ENCODE data around the gene TTLL11.

- TF ChIP-seq, protein P1, sequence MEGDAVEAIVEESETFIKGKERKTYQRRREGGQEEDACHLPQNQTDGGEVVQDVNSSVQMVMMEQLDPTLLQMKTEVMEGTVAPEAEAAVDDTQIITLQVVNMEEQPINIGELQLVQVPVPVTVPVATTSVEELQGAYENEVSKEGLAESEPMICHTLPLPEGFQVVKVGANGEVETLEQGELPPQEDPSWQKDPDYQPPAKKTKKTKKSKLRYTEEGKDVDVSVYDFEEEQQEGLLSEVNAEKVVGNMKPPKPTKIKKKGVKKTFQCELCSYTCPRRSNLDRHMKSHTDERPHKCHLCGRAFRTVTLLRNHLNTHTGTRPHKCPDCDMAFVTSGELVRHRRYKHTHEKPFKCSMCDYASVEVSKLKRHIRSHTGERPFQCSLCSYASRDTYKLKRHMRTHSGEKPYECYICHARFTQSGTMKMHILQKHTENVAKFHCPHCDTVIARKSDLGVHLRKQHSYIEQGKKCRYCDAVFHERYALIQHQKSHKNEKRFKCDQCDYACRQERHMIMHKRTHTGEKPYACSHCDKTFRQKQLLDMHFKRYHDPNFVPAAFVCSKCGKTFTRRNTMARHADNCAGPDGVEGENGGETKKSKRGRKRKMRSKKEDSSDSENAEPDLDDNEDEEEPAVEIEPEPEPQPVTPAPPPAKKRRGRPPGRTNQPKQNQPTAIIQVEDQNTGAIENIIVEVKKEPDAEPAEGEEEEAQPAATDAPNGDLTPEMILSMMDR (IDR thresholded peaks at IDR 0.05) = no peak
- TF ChIP-seq POLR2A (IDR thresholded peaks at IDR 0.05) (no peak), POLR2AphosphoS5 (IDR thresholded peaks at IDR 0.05) (no peak)
Measured at GRCh38 chr9:121860213-121860612, 232.9 kb downstream of the TTLL11 start.

Measured in prostate gland (tissue), 2 donors.